Breast epithelium (tissue), 3 donors: ENCODE measurements around the gene HSF5.

ENCODE experiments used
- CTCF ChIP-seq, 3 donors: fragments of 450-650 bp; IDR thresholded peaks; one replicate each; pipeline ENCODE4 v1.5.1; 2016 to 2017; ENCODE audit warnings: antibody characterized with exemption in 3 of 3, mild to moderate bottlenecking in 3 of 3, moderate library complexity in 3 of 3
- POLR2A ChIP-seq: fragments of 450-650 bp; IDR thresholded peaks from one replicate; pipeline ENCODE4 v1.6.1; 2016; ENCODE audit warnings: antibody characterized with exemption, mild to moderate bottlenecking, moderate library complexity

DNA sequence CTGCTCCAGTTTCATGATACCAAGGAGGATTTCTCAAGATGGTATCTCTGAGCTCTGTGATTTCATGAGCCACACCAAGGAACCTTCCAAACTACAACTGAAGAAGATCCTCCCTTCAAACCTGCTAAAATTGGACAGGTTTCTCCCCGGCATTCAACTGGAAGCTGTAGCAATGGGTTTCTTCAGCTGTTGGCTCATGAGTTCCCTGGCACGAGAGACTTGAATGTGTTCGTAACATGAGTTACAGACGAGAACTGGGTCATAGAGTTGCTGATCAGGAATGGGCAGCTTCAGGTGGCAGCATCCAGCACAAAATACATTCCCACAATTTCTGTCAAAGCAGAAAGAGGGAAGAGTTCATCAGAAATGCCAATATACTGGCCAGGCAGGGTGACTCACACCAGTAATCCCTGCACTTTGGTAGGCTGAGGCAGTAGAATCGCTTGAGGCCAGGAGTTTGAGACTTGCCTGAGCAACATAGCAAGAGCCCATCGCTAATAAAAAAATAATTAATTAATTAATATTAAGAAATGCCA, 3.4 kb upstream of the HSF5 start:
- TF ChIP-seq CTCF (IDR thresholded peaks at IDR 0.05) (no peak), POLR2A (no peak)
